ENCODE measurements around the gene ZNHIT1. TPM values are rescaled to one million over a fixed set of nuclear protein-coding genes. Genes with fewer than 3 reads are reported as not detected.

ZNHIT1 gene
- total RNA-seq, 2 donors from 2014 or later: 75.2 to 109 TPM

DNA sequence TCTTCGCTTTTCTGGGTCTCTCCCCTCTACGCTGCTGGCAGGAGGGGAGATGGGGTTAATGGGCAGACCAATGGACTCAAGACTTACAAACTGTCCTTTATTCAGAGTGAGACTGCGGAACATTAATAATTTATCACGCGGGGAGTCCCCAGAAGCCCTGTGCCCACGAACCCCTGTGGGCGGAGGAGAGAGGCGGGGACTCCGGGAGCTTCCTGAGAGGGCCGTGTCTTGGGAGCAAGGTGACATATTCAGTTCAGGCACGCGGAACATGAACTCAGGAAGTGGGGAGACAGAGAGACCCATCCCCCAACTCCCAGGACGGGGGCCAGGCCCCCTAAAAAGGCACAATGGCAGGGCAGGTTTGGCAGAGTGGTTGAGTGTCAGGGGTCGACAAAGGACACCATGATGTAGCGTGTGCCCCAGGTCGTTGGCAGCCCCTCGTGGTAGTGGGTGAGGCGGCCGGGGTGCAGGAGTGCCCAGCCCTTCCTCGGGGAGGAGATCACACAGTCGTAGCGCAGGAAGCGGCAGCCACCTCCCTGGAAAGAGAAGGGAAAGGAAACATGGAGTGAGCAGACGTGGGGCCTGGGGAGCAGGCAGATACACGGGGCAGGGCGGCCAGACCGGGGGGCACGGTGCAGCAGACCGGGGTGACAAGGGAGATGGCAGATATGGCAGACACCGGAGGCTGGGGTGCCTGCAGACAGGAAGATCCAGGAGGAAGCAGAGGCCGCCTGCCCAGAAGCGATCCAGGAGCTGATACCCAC lies 11.9 kb upstream of the ZNHIT1 start:
- WGBS: 79% methylated on average over 32 of the region's 32 CpGs
- H3K27me3 ChIP-seq (replicated peaks; ENCODE audit: insufficient read depth): peaks cover 14% of the 10 kb centered on the region
- no peaks in the 10 kb centered on the region for H3K36me3 ChIP-seq
- H3K4me3 ChIP-seq: no peak overlapping the region
- H3K9me3 ChIP-seq: no peaks in the 10 kb centered on the region
- H3K4me1 ChIP-seq (replicated peaks): peaks cover 5% of the 10 kb centered on the region
- TF ChIP-seq POLR2A (IDR thresholded peaks at IDR 0.05) (no peak), POLR2AphosphoS5 (IDR thresholded peaks at IDR 0.05) (no peak)
- TF ChIP-seq, protein P1, sequence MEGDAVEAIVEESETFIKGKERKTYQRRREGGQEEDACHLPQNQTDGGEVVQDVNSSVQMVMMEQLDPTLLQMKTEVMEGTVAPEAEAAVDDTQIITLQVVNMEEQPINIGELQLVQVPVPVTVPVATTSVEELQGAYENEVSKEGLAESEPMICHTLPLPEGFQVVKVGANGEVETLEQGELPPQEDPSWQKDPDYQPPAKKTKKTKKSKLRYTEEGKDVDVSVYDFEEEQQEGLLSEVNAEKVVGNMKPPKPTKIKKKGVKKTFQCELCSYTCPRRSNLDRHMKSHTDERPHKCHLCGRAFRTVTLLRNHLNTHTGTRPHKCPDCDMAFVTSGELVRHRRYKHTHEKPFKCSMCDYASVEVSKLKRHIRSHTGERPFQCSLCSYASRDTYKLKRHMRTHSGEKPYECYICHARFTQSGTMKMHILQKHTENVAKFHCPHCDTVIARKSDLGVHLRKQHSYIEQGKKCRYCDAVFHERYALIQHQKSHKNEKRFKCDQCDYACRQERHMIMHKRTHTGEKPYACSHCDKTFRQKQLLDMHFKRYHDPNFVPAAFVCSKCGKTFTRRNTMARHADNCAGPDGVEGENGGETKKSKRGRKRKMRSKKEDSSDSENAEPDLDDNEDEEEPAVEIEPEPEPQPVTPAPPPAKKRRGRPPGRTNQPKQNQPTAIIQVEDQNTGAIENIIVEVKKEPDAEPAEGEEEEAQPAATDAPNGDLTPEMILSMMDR (IDR thresholded peaks at IDR 0.05): no peak
- intact Hi-C loops (cut with DNase I): no loop called here
- no peak for DNase-seq (ENCODE audit: low spot score)
- no peak overlapping the region for H3K27ac ChIP-seq

DNA sequence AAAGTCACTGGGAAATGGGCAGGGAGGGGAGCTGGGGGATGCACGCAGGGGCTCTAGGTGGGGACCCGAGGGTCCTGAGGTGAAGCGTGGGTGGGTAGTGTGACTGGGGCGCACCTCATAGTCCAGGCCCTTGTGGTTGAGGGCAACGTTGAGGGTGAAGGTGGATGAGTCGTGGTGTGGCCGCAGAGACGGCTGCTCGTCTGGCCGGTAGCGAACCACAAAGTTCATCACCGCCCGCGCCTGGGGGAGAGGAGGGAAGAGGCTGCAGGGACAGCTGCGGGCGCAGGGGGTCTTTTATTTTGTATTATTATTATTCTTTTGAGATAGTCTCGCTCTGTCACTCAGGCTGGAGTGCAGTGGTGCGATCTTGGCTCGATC lies 11.3 kb upstream of the ZNHIT1 start:
- Histone ChIP-seq H3K27ac (no peak overlapping the region), H3K4me3 (no peak overlapping the region), H3K36me3 (peaks cover 0 to 2% of the 10 kb centered on the region in 2 donors), H3K9me3 (no peaks in the 10 kb centered on the region), H3K4me1 (replicated peaks) (peaks cover 5% of the 10 kb centered on the region), H3K27me3 (replicated peaks; ENCODE audit: insufficient read depth) (peaks cover 11% of the 10 kb centered on the region)
- TF ChIP-seq POLR2A (IDR thresholded peaks at IDR 0.05): no peak
- TF ChIP-seq, protein P1 (IDR thresholded peaks at IDR 0.05): no peak
- no peak for TF ChIP-seq POLR2AphosphoS5 (IDR thresholded peaks at IDR 0.05)
- intact Hi-C loops (cut with DNase I): no loop called here
- DNase-seq (ENCODE audit: low spot score): no peak
- 93% methylated on average over 19 of the region's 19 CpGs for WGBS

DNA sequence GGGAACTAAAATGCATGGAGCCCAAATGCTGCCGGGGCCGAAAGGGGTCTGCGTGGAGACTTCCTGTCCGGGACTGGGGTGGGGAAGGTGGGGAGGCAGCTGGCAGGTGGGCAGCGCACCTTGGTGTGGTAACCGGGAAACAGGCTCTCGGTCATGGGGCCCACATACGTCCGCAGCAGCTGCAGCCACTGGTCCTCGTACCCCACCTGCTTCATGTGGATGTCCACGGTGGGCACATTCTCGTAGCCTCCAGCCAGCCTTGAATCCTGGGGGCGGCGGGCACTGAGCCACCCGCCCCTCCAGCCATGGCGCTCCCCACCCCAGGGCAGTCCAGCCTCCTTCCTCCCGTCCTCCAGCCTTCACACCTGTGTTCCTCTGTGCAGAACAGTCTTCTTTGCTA lies 10.5 kb upstream of the ZNHIT1 start:
- intact Hi-C loops (cut with DNase I): no loop called here
- 90% methylated on average over 17 of the region's 17 CpGs for WGBS
- no peaks in the 10 kb centered on the region for H3K4me1 ChIP-seq (replicated peaks)
- H3K4me3 ChIP-seq: no peak overlapping the region
- TF ChIP-seq POLR2A (IDR thresholded peaks at IDR 0.05) (no peak), POLR2AphosphoS5 (IDR thresholded peaks at IDR 0.05) (no peak)
- TF ChIP-seq, protein P1 (IDR thresholded peaks at IDR 0.05): no peak
- DNase-seq (ENCODE audit: low spot score): no peak
- H3K27ac ChIP-seq: no peak overlapping the region
- peaks cover 3 to 4% of the 10 kb centered on the region in 2 donors for H3K36me3 ChIP-seq
- H3K9me3 ChIP-seq: no peaks in the 10 kb centered on the region
- H3K27me3 ChIP-seq (replicated peaks; ENCODE audit: insufficient read depth): peaks cover 3% of the 10 kb centered on the region

DNA sequence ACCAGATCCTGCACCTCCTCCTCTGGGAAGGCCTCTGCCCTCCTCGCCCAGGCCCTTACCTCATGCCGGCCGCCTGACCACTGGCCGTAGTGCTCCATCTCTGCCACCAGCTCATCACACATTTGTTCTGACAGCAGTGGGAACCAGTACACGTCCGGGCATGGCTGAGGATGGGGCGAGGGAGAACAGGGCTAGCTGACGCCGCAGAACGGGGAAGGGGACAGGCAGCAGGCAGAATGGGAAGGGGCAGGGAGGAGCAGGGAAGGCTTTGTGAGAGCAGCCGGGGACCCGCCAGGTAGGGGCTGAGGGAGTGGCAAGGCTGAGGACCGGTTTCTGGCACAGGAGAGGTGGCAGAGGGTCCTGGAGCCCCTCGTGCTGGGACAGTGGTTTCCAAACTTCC lies 9.2 kb upstream of the ZNHIT1 start:
- H3K27me3 ChIP-seq (replicated peaks; ENCODE audit: insufficient read depth): no peaks in the 10 kb centered on the region
- H3K4me3 ChIP-seq: no peak overlapping the region
- H3K36me3 ChIP-seq: peaks cover 3 to 4% of the 10 kb centered on the region in 2 donors
- H3K27ac ChIP-seq: no peak overlapping the region
- H3K9me3 ChIP-seq: no peaks in the 10 kb centered on the region
- DNase-seq (ENCODE audit: low spot score): no peak
- TF ChIP-seq POLR2AphosphoS5 (IDR thresholded peaks at IDR 0.05): no peak
- TF ChIP-seq, protein P1 (IDR thresholded peaks at IDR 0.05): no peak
- TF ChIP-seq POLR2A (IDR thresholded peaks at IDR 0.05): no peak
- no peaks in the 10 kb centered on the region for H3K4me1 ChIP-seq (replicated peaks)
- intact Hi-C loops (cut with DNase I): no loop called here
- WGBS: 91% methylated on average over 14 of the region's 14 CpGs

DNA sequence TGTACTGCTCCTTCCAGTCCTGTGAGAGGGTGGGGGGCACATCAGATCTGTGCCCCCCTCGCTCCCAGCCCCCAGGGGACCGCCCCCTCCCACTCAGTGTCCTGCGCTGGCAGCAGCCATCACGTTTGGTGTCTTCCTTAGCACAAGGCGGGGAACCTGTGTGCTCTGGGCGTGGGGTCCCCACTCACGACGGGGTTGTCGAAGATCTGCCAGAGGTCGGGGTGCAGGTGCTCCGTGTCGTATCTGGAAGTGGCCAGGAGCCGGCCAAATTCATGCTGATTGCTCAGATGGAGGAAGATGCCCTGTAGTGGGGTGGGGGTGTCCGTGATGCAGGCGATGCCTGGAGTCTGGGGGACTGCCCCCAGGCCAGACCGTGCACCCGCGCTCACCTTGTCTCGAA lies 7.8 kb upstream of the ZNHIT1 start:
- TF ChIP-seq POLR2A (IDR thresholded peaks at IDR 0.05) (no peak), POLR2AphosphoS5 (IDR thresholded peaks at IDR 0.05) (no peak)
- TF ChIP-seq, protein P1 (IDR thresholded peaks at IDR 0.05): no peak
- DNase-seq (ENCODE audit: low spot score): no peak
- no peaks in the 10 kb centered on the region for H3K4me1 ChIP-seq (replicated peaks)
- intact Hi-C loops (cut with DNase I): no loop called here
- 90% methylated on average over 19 of the region's 19 CpGs for WGBS
- H3K4me3 ChIP-seq: no peak overlapping the region
- H3K27ac ChIP-seq: no peak overlapping the region
- no peaks in the 10 kb centered on the region for H3K9me3 ChIP-seq
- no peaks in the 10 kb centered on the region for H3K27me3 ChIP-seq (replicated peaks; ENCODE audit: insufficient read depth)
- peaks cover 3 to 4% of the 10 kb centered on the region in 2 donors for H3K36me3 ChIP-seq

Measured in prostate gland (tissue), 2 donors.